Gastrocnemius medialis (tissue), 4 donors: ENCODE measurements around the gene TRDN. TPM values are rescaled to one million over a fixed set of nuclear protein-coding genes. Genes with fewer than 3 reads are reported as not detected.
"Not testable (repeated sequence)": the region's sequence is repeated elsewhere in the genome, so short reads cannot be mapped to it uniquely, and the experiment has no call there.

Source experiments
- ATAC-seq, 2 donors: fragments of 150-250 bp; one replicate each; pipeline ENCODE4 v1.9.1; 2016
- DNase-seq, 2 donors: peaks; one replicate each; pipeline ENCODE4 v3.0.0-alpha.2; 2019
- H3K27ac ChIP-seq, 4 donors: fragments of 200-600 bp; sonication (generic); 1 replicate in 1 of 4; 2 replicates in 3 of 4; pipeline ENCODE4 v1.5.1; 2016 to 2018; ENCODE audit warnings: mild to moderate bottlenecking in 2 of 4, moderate library complexity in 1 of 4
- H3K27me3 ChIP-seq, 3 donors: fragments of 200-600 bp; sonication (generic) in 2 of 3; 1 replicate in 1 of 3; 2 replicates in 2 of 3; pipeline versions ENCODE4 v1.5.1 to v1.6.0; 2016 to 2019; ENCODE audit warnings: mild to moderate bottlenecking in 1 of 3, moderate library complexity in 1 of 3
- H3K36me3 ChIP-seq, 2 donors: fragments of 200-600 bp; sonication (generic) in 1 of 2; one replicate each; pipeline ENCODE4 v1.5.1; 2017 to 2018
- H3K4me1 ChIP-seq, 2 donors: fragments of 200-600 bp; sonication (generic) in 1 of 2; one replicate each; pipeline ENCODE4 v1.5.1; 2016 to 2017; ENCODE audit warnings: mild to moderate bottlenecking in 2 of 2
- H3K4me3 ChIP-seq, 4 donors: fragments of 200-600 bp; sonication (generic) in 3 of 4; 1 replicate in 1 of 4; 2 replicates in 3 of 4; pipeline ENCODE4 v1.5.1; 2016 to 2019; ENCODE audit warnings: mild to moderate bottlenecking in 2 of 4
- H3K9me3 ChIP-seq, 3 donors: fragments of 200-600 bp; sonication (generic) in 2 of 3; 1 replicate in 1 of 3; 2 replicates in 2 of 3; pipeline ENCODE4 v1.5.1; 2016 to 2019
- POLR2A ChIP-seq, 2 donors: fragments of 450-650 bp; IDR thresholded peaks; one replicate each; pipeline ENCODE4 v1.6.1; 2017; ENCODE audit warnings: antibody characterized with exemption in 2 of 2, mild to moderate bottlenecking in 2 of 2, moderate library complexity in 2 of 2
- in situ Hi-C, 4 donors: fragments of 200-750 bp; cut with MboI; loops; one replicate each; pipeline versions ENCODE4 v1.15.0 to v1.8.0; 2017; ENCODE audit warnings: low sequenced_read_pairs in 4 of 4
- intact Hi-C: fragments of 100-400 bp; cut with DNase I; formaldehyde crosslinking; loops from one replicate; pipeline ENCODE4 v1.15.1; 2023; ENCODE audit warnings: low total_unique reads
- total RNA-seq, 4 donors: library from RNA; depleted of rRNA; stranded (reverse); fragments of >200 nt; gene quantifications; one replicate each; pipeline versions ENCODE4 v1.1.0 to v1.2.3, GENCODE V29; 2016
- TF ChIP-seq, protein P1 (sequence below), 5 experiments: fragments of 450-650 bp in 3 of 5; fragments of 200-600 bp in 2 of 5; sonication (generic) in 2 of 5; IDR thresholded peaks in 4 of 5; conservative IDR thresholded peaks in 1 of 5; 1 replicate in 4 of 5; 2 replicates in 1 of 5; pipeline ENCODE4 v1.5.1; 2016 to 2019; ENCODE audit warnings: antibody characterized with exemption in 5 of 5, mild to moderate bottlenecking in 3 of 5, moderate library complexity in 3 of 5

The TRDN gene
- total RNA-seq, 4 donors from 2014 or later: 190 to 628 (median 296) TPM

DNA sequence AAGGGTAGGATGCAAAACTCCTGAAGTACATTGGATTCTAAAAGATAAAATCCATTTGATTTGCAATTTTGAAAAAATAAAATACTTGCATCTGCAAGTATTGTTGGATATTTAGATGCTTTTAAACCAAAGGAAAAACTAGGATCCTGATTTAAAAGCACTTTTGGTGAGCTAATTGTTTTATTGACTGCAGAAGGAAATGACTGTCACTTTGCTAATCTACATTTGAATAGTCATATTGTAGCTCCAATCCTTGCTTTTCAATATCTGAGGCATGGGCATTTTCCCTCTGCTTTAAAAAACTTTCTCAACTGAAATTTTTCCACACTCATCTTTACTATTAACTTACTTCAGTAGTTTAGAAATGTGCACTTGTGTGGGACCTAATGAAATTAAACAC is 74.1 kb downstream of the TRDN start:
- in situ Hi-C loops (no loop called here), intact Hi-C loops (no loop called here)
- Histone ChIP-seq H3K36me3 (peaks cover 0 to 1% of the 10 kb centered on the region in 2 donors), H3K27me3 (no peaks in the 10 kb centered on the region), H3K4me1 (peaks cover 42 to 67% of the 10 kb centered on the region in 2 donors), H3K27ac (peak overlapping the region in 3 of 4 donors; percentile 63 to 79 (median 68)), H3K4me3 (no peak overlapping the region), H3K9me3 (no peaks in the 10 kb centered on the region)
- ATAC-seq: no peak
- DNase-seq: no peak
- TF ChIP-seq, protein P1, sequence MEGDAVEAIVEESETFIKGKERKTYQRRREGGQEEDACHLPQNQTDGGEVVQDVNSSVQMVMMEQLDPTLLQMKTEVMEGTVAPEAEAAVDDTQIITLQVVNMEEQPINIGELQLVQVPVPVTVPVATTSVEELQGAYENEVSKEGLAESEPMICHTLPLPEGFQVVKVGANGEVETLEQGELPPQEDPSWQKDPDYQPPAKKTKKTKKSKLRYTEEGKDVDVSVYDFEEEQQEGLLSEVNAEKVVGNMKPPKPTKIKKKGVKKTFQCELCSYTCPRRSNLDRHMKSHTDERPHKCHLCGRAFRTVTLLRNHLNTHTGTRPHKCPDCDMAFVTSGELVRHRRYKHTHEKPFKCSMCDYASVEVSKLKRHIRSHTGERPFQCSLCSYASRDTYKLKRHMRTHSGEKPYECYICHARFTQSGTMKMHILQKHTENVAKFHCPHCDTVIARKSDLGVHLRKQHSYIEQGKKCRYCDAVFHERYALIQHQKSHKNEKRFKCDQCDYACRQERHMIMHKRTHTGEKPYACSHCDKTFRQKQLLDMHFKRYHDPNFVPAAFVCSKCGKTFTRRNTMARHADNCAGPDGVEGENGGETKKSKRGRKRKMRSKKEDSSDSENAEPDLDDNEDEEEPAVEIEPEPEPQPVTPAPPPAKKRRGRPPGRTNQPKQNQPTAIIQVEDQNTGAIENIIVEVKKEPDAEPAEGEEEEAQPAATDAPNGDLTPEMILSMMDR (IDR thresholded peaks at IDR 0.05 in 4 of 5, conservative IDR thresholded peaks at IDR 0.05 in 1 of 5): no peak
- TF ChIP-seq POLR2A (IDR thresholded peaks at IDR 0.05): no peak

DNA sequence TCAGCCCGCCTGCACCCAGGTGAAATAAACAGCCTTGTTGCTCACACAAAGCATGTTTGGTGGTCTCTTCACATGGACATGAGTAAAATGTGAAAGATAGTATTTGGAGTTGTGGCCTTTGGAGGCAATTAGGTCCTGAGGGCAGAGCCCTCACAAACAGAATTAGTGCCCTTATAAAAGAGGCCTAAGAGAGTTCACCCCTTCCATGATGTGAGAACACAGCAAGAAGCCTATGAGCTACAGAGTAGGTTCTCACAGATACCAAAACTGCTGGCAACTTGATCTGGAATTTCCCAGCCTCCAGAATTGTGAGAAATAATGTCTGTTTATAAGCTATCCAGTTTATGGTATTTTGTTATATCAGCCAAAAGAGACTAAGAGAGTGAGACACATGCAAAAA is 74.5 kb downstream of the TRDN start:
- peaks cover 41 to 66% of the 10 kb centered on the region in 2 donors for H3K4me1 ChIP-seq
- no peaks in the 10 kb centered on the region for H3K27me3 ChIP-seq
- no peak overlapping the region for H3K4me3 ChIP-seq
- DNase-seq (no peak), ATAC-seq (no peak)
- in situ Hi-C loops: no loop called here
- intact Hi-C loops: no loop called here
- no peaks in the 10 kb centered on the region for H3K9me3 ChIP-seq
- H3K27ac ChIP-seq: peak overlapping the region in 3 of 4 donors; percentile 68 to 79 (median 75)
- TF ChIP-seq, protein P1 (IDR thresholded peaks at IDR 0.05 in 4 of 5, conservative IDR thresholded peaks at IDR 0.05 in 1 of 5): no peak
- TF ChIP-seq POLR2A (IDR thresholded peaks at IDR 0.05): no peak
- no peaks in the 10 kb centered on the region for H3K36me3 ChIP-seq

DNA sequence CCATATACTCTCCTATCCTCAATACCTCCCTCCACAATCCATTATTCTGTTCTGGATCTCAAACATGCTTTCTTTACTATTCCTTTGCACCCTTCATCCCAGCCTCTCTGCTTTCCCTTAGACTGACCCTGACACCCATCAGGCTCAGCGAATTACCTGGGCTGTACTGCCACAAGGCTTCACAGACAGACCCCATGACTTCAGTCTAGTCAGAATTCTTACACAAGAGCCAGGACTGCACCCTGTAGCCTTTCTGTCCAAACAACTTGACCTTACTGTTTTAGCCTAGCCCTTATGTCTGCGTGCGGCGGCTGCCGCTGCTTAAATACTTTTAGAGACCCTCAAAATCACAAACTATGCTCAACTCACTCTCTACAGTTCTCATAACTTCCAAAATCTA is 76.9 kb downstream of the TRDN start:
- in situ Hi-C loops, ATAC-seq, H3K27me3 ChIP-seq, DNase-seq, H3K36me3 ChIP-seq, H3K4me3 ChIP-seq, H3K9me3 ChIP-seq, intact Hi-C loops: not testable (repeated sequence)
- H3K4me1 ChIP-seq: peaks cover 44 to 70% of the 10 kb centered on the region in 2 donors
- H3K27ac ChIP-seq: peak overlapping the region; percentile 11 to 79 (median 66)

DNA sequence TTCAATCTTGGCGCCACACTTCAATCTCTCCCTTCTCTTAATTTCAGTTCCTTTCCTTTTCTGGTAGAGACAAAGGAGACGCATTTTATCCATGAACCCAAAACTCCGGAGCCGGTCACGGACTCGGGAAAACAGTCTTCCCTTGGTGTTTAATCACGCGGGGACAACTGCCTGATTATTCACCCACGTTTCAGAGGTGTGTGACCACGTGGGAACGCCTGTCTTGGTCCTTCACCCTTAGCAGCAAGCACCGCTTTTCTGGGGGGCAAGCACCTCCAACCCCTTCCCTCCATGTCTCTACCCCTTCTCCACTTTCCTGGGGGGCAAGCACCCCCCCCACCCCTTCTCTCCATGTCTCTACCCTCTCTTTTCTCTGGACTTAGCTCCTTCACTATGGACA is 79.3 kb downstream of the TRDN start:
- ATAC-seq, H3K4me3 ChIP-seq, in situ Hi-C loops, H3K36me3 ChIP-seq, intact Hi-C loops, H3K9me3 ChIP-seq, H3K27me3 ChIP-seq, DNase-seq: not testable (repeated sequence)
- H3K27ac ChIP-seq: peak overlapping the region; percentile 21 to 79 (median 76)
- H3K4me1 ChIP-seq: peaks cover 35 to 58% of the 10 kb centered on the region in 2 donors

DNA sequence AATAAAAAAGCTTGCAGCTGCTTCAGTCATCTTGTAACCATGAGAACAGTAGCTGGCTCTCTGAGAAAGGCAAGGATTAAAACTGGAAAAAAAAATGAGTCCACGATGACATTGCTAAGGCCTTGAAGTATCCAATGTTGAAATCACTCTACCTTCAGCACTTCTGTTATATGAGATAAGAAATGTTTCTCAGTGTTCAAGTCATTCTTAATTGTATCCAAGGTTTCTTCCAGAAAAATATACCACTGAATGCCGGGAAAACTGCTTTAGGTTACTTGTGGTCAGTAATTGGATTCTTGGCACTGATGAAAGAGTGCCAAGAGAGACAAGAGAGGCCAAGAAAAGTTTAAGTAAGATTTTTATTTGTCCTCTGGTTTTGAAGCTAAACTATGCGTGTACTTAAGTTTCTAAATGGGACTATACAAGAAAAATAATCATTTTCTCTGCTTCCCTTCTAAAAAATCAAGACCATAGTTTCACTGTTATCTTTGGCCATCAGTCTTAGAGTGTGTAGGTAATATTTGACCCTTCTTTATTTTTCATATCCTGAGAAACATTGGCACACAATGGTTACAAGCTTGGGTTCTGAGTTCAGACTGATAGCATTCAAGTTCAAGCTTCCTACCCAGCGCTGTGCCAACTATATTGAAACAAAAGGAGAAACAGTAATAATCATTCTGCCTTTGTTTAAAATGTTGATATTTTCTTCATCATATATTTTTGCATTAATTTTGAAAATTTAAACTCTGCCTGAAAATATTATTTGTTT is 84.6 kb downstream of the TRDN start:
- no peak for TF ChIP-seq POLR2A (IDR thresholded peaks at IDR 0.05)
- TF ChIP-seq, protein P1 (IDR thresholded peaks at IDR 0.05 in 4 of 5, conservative IDR thresholded peaks at IDR 0.05 in 1 of 5): no peak
- Histone ChIP-seq H3K36me3 (peaks cover 0 to 12% of the 10 kb centered on the region in 2 donors), H3K4me3 (no peak overlapping the region), H3K4me1 (peaks cover 44 to 67% of the 10 kb centered on the region in 2 donors), H3K27me3 (no peaks in the 10 kb centered on the region), H3K9me3 (no peaks in the 10 kb centered on the region), H3K27ac (peak overlapping the region; percentile 30 to 79 (median 76))
- in situ Hi-C loops (no loop called here), intact Hi-C loops (no loop called here)
- DNase-seq: no peak
- ATAC-seq: peak; percentile 56 to 84
